ENCODE results near the gene CIRBP. TPM values are rescaled to one million over a fixed set of nuclear protein-coding genes. Genes with fewer than 3 reads are reported as not detected.

CIRBP gene
- total and polyA plus RNA-seq, 4 donors = 41.1 to 135 (median 96.9) TPM

- H3K36me3 ChIP-seq (ENCODE audit: control insufficient read depth in 4 of 4, insufficient read depth in 3 of 4, low read depth in 1 of 4, low read length in 3 of 4) = peaks cover 0 to 5% (median 4%) of the 10 kb centered on the region in 4 donors
- no peaks in the 10 kb centered on the region for H3K27me3 ChIP-seq (ENCODE audit: control insufficient read depth in 4 of 4, insufficient read depth in 4 of 4, low read length in 3 of 4)
- no peak overlapping the region for H3K4me3 ChIP-seq (ENCODE audit: low read depth in 1 of 3, low read length in 3 of 3)
- DNase-seq (ENCODE audit: low spot score) = no peak
- TF ChIP-seq CTCF (IDR thresholded peaks at IDR 0.05; ENCODE audit: low read depth, low read length, missing input control) (no peak), JUND (IDR thresholded peaks at IDR 0.05) (no peak), ATF3 (IDR thresholded peaks at IDR 0.05) (no peak), RAD21 (IDR thresholded peaks at IDR 0.05) (no peak), RXRA (IDR thresholded peaks at IDR 0.05) (no peak), GABPA (IDR thresholded peaks at IDR 0.05 in 1 of 2, conservative IDR thresholded peaks at IDR 0.05 in 1 of 2) (no peak), YY1 (IDR thresholded peaks at IDR 0.05) (no peak), REST (IDR thresholded peaks at IDR 0.05) (no peak), EGR1 (IDR thresholded peaks at IDR 0.05; ENCODE audit: low read depth in 2 of 2) (no peak), MAX (IDR thresholded peaks at IDR 0.05) (no peak)
- H3K4me1 ChIP-seq (ENCODE audit: control insufficient read depth in 4 of 4, insufficient read depth in 4 of 4, low read length in 3 of 4) = peaks cover 11 to 46% (median 37%) of the 10 kb centered on the region in 4 donors
- WGBS = 78% methylated on average over 15 of the region's 15 CpGs
- no peaks in the 10 kb centered on the region for H3K9me3 ChIP-seq (ENCODE audit: control insufficient read depth in 4 of 4, low read length in 3 of 4)
- H3K9ac ChIP-seq (ENCODE audit: low read depth in 1 of 2, low read length in 2 of 2) = no peak overlapping the region
- H3K27ac ChIP-seq (ENCODE audit: low read depth in 1 of 2, low read length in 2 of 2) = no peak overlapping the region
These were observed 12.6 kb downstream of the CIRBP start for GRCh38 chr19:1281569-1282287.

- H3K27ac ChIP-seq (ENCODE audit: low read depth in 1 of 2, low read length in 2 of 2) = peak overlapping the region; percentile 82 to 90
- H3K4me3 ChIP-seq (ENCODE audit: low read depth in 1 of 3, low read length in 3 of 3) = peak overlapping the region in 1 of 3 donors; percentile 54
- peaks cover 0 to 5% (median 4%) of the 10 kb centered on the region in 4 donors for H3K36me3 ChIP-seq (ENCODE audit: control insufficient read depth in 4 of 4, insufficient read depth in 3 of 4, low read depth in 1 of 4, low read length in 3 of 4)
- H3K4me1 ChIP-seq (ENCODE audit: control insufficient read depth in 4 of 4, insufficient read depth in 4 of 4, low read length in 3 of 4) = peaks cover 15 to 46% (median 35%) of the 10 kb centered on the region in 4 donors
- 63% methylated on average over 18 of the region's 18 CpGs for WGBS
- H3K9ac ChIP-seq (ENCODE audit: low read depth in 1 of 2, low read length in 2 of 2) = no peak overlapping the region
- no peaks in the 10 kb centered on the region for H3K27me3 ChIP-seq (ENCODE audit: control insufficient read depth in 4 of 4, insufficient read depth in 4 of 4, low read length in 3 of 4)
- H3K9me3 ChIP-seq (ENCODE audit: control insufficient read depth in 4 of 4, low read length in 3 of 4) = no peaks in the 10 kb centered on the region
- DNase-seq (ENCODE audit: low spot score) = no peak
- TF ChIP-seq FOXA2 (IDR thresholded peaks at IDR 0.05) (no peak), EGR1 (IDR thresholded peaks at IDR 0.05; ENCODE audit: low read depth in 2 of 2) (no peak), YY1 (IDR thresholded peaks at IDR 0.05) (no peak), HNF4A (conservative IDR thresholded peaks at IDR 0.05) (no peak), RAD21 (IDR thresholded peaks at IDR 0.05) (no peak), FOXA1 (IDR thresholded peaks at IDR 0.05) (no peak), ATF3 (IDR thresholded peaks at IDR 0.05) (no peak), NR2F2 (IDR thresholded peaks at IDR 0.05) (no peak), RXRA (IDR thresholded peaks at IDR 0.05) (no peak), GABPA (IDR thresholded peaks at IDR 0.05 in 1 of 2, conservative IDR thresholded peaks at IDR 0.05 in 1 of 2) (no peak)
These were observed 13.6 kb downstream of the CIRBP start for GRCh38 chr19:1282588-1283206.

All from liver (tissue), 9 donors.